SU-DHL-6 (cell line): ENCODE data around the gene SMAD3.

Experiments
- H2AFZ ChIP-seq: fragments of 200-600 bp; sonication (generic); 2 replicates; pipeline ENCODE4 v1.6.1; 2014; ENCODE audit warnings: low read depth, mild to moderate bottlenecking, moderate library complexity, mixed read lengths, antibody characterized with exemption, low read length; ENCODE audit not compliant: severe bottlenecking
- H3F3A ChIP-seq: fragments of 200-600 bp; shearing (Covaris generic); 2 replicates; pipeline ENCODE4 v1.6.0; 2016; ENCODE audit warnings: antibody characterized with exemption, mild to moderate bottlenecking; ENCODE audit not compliant: insufficient read depth
- H3K27ac ChIP-seq: fragments of 200-600 bp; sonication (generic); 2 replicates; pipeline ENCODE4 v1.5.1; 2016; ENCODE audit warnings: low read depth, mild to moderate bottlenecking, low read length, moderate library complexity, mixed read lengths
- H3K27me3 ChIP-seq: fragments of 200-600 bp; sonication (generic), shearing (Covaris generic); 2 replicates; pipeline ENCODE4 v1.6.0; 2014; ENCODE audit warnings: mild to moderate bottlenecking, low read length
- H3K36me3 ChIP-seq: fragments of 200-600 bp; sonication (generic); 2 replicates; pipeline ENCODE4 v1.6.1; 2014; ENCODE audit warnings: mild to moderate bottlenecking, low read length, mixed read lengths
- H3K4me2 ChIP-seq: fragments of 300-600, 200-600 bp; shearing (Covaris generic), sonication (generic); 2 replicates; pipeline ENCODE4 v1.6.0; 2014; ENCODE audit warnings: low read length, low read depth, mild to moderate bottlenecking; ENCODE audit not compliant: poor library complexity, severe bottlenecking
- H3K4me3 ChIP-seq: fragments of 200-600 bp; sonication (generic); 2 replicates; pipeline ENCODE4 v1.5.1; 2014; ENCODE audit warnings: antibody characterized with exemption, low read length, mild to moderate bottlenecking, mixed read lengths; ENCODE audit not compliant: insufficient read depth, poor library complexity, severe bottlenecking
- H3K79me2 ChIP-seq: fragments of 200-600 bp; sonication (generic); 2 replicates; pipeline ENCODE4 v1.6.1; 2014; ENCODE audit warnings: mild to moderate bottlenecking, low read length, moderate library complexity; ENCODE audit not compliant: insufficient read depth
- H3K9ac ChIP-seq: fragments of 200-600 bp; sonication (generic); 2 replicates; pipeline ENCODE4 v1.7.0; 2014; ENCODE audit warnings: mild to moderate bottlenecking, low read length
- H3K9me2 ChIP-seq: fragments of 200-600 bp; sonication (generic); replicated peaks from 2 replicates; pipeline ENCODE4 v1.6.1; 2014; ENCODE audit warnings: low read length; ENCODE audit not compliant: insufficient read depth
- H3K9me3 ChIP-seq: fragments of 200-600 bp; sonication (generic); 2 replicates; pipeline ENCODE4 v1.6.1; 2014; ENCODE audit warnings: low read length, mixed read lengths; ENCODE audit not compliant: insufficient read depth
- H4K20me1 ChIP-seq: fragments of 200-600 bp; sonication (generic); 2 replicates; pipeline ENCODE4 v1.6.1; 2014; ENCODE audit warnings: low read depth, mild to moderate bottlenecking, antibody characterized with exemption, low read length, moderate library complexity, mixed read lengths
- CTCF ChIP-seq: fragments of 200-600 bp; sonication (generic); IDR thresholded peaks from one replicate; pipeline ENCODE4 v1.5.1; 2017; ENCODE audit warnings: antibody characterized with exemption, mild to moderate bottlenecking, low read length, moderate library complexity; ENCODE audit not compliant: insufficient read depth, poor library complexity, severe bottlenecking
- EZH2phosphoT487 ChIP-seq: fragments of 200-600 bp; sonication (generic), shearing (Covaris generic); conservative IDR thresholded peaks from 2 replicates; pipeline ENCODE4 v1.6.1; 2018; ENCODE audit warnings: mild to moderate bottlenecking, antibody characterized with exemption, low read length, moderate library complexity, mixed read lengths

Gene SMAD3

GRCh38 chr15:67164401-67164791, 99.0 kb downstream of the SMAD3 start:
- H3F3A ChIP-seq: no peaks in the 10 kb centered on the region
- TF ChIP-seq EZH2phosphoT487 (no peak), CTCF (no peak)
- H3K79me2 ChIP-seq: peaks cover 6% of the 10 kb centered on the region; the same call in 1 of the 2 replicates
- H4K20me1 ChIP-seq: no peaks in the 10 kb centered on the region
- no peak overlapping the region for H3K27ac ChIP-seq
- H3K36me3 ChIP-seq: no peaks in the 10 kb centered on the region
- H3K9me2 ChIP-seq: no peaks in the 10 kb centered on the region
- H3K4me2 ChIP-seq: no peak overlapping the region
- H3K27me3 ChIP-seq: no peaks in the 10 kb centered on the region
- H2AFZ ChIP-seq: no peak overlapping the region
- no peaks in the 10 kb centered on the region for H3K9me3 ChIP-seq
- H3K9ac ChIP-seq: no peak overlapping the region
- H3K4me3 ChIP-seq: no peak overlapping the region

- Histone ChIP-seq H2AFZ (no peak overlapping the region), H3K4me2 (no peak overlapping the region), H3K79me2 (peaks cover 6% of the 10 kb centered on the region; the same call in 1 of the 2 replicates), H3K9me2 (no peaks in the 10 kb centered on the region), H4K20me1 (no peaks in the 10 kb centered on the region), H3F3A (no peaks in the 10 kb centered on the region), H3K36me3 (no peaks in the 10 kb centered on the region), H3K9ac (no peak overlapping the region), H3K4me3 (no peak overlapping the region), H3K9me3 (no peaks in the 10 kb centered on the region), H3K27me3 (no peaks in the 10 kb centered on the region), H3K27ac (no peak overlapping the region)
- TF ChIP-seq CTCF (no peak), EZH2phosphoT487 (no peak)
Observed at GRCh38 chr15:67164811-67165253, 99.4 kb downstream of the SMAD3 start.

- TF ChIP-seq EZH2phosphoT487: no peak
- no peak for TF ChIP-seq CTCF
- Histone ChIP-seq H3K27ac (no peak overlapping the region), H2AFZ (no peak overlapping the region), H3F3A (no peaks in the 10 kb centered on the region), H3K9me2 (no peaks in the 10 kb centered on the region), H3K9ac (no peak overlapping the region), H3K27me3 (no peaks in the 10 kb centered on the region), H3K79me2 (peaks cover 6% of the 10 kb centered on the region; the same call in 1 of the 2 replicates), H3K4me3 (no peak overlapping the region), H3K9me3 (no peaks in the 10 kb centered on the region), H4K20me1 (no peaks in the 10 kb centered on the region), H3K4me2 (no peak overlapping the region), H3K36me3 (no peaks in the 10 kb centered on the region)
Observed at GRCh38 chr15:67165254-67166253, 100.2 kb downstream of the SMAD3 start.
